HG03139 (cell line): Measurements from ENCODE around the gene MVB12B.

ENCODE experiments used
- ATAC-seq: cut with Tn5 transposase; IDR thresholded peaks from one replicate; pipeline ENCODE4 v1.9.1; 2021; ENCODE audit not compliant: unreplicated experiment

MVB12B gene

DNA sequence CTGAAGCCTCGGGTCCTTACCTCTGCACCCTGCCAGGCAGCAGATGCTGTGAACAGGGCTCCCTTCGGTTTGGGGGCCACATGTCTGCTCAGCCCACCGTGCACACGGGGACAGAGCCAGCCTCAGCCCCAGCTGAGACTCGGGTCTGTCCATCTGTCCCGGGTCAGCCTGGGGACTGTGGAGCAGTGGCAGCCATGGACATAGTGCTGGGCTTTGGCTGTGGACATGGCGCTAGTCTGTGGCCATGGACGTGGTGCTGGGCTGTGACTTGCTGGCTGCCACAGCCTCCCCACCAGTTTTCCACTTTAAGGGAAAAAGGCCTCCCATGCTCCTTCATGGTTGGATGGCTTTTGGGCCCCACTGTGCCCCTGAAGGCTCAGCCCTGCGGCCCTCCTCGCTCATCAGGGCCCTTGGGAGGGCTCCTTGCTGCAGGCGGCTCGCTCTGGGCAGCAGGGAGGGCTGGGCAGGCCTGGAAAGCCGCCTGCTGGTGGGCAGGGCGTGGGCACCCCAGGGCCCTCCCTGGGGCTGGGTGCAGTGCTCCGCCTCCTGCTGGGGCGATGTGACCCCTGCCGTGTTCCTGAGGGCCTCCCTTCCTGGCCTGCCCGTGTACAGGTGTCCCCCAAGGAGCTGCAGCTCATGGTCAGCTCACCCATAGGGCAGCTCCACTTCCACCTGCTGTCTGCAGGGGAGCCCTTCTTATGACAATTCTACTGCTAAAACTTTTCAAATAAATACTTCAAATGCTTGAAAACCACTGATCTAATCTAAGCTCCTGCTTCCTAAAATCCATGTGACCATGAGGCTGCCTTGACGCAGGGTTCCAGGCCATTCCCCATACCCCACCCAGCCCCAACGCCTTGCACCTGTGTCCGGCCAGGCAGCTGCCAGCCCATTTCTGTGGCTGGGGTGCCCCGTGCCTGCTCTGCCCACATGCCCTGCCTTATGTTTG lies 175.0 kb downstream of the MVB12B start:
- ATAC-seq, result no peak

DNA sequence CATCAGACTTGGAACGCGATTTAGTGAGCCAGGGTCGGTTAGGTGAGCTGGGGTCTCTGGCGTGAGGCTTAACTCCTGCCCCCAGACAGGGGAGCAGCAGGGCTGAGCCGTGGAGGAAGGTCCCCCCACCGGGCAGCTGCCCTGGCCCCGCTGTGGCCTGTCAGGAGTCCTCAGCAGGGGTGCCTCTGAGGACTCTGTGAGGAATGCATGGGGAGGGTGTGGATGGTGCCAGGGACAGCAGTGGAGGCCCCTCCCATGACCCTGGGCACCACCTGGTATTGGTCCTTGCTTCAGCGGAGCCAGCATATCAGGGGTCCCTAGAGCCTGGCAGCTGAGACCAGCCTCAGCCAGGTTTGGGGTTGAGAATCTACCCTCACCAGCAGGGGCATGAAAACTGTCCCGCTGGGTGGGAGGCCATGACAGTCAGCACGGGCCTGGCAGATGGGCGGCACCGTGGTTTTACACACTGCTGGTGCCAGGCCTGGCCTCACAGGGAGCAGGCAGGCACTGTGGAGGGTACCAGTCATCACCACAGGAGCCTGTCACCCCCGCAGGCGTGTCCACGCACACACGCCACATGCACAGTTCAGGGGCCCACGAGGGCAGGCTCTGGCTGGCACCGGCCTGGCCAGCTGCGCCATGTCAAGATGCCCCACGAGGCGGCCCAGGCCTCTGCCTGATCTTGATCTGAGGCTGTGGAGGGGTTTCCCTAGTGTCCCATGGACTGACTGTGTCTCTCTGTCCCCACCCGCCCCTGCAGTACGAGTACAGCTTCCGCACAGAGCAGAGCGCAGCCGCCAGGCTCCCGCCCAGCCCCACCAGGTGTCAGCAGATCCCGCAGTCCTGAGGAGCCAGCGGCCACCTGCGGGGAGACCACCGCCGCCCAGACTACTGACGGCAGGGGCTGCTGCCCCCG lies 176.0 kb downstream of the MVB12B start:
- no peak for ATAC-seq

DNA sequence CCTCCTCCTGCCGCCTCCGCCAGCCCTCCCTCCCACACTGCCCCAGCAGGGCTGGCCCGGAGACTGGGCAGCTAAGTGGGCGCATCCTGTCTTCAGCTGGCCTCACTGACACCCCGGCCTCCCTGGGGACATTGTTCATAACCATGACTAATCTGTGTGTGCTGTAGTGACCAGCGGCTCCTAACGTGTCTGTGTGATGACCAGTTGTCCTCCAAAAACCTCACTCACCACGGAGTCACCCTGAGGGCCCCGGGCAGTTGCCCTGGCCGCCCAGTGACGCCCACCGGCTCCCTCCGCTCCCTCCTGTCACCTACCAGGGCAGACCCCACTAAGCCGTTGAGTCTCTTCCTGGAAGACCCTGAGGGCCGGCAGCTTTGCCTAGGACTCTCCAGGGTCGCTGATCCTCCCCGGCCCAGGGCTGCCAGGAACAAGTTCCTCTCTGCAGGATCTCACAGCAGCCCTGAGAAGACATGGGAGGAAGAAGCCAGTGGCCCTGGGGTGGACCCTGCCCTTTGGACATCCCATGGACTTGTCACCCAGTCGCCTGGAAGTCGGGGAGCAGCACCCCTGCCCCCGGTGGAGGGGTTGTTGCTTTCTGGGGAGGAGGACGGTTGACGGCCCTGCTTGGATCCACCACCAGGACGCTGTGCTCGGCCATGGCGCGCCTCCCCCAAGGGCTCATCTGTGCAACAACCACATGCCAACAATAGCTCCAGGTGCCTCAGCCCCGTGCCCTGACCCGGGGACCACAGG lies 176.9 kb downstream of the MVB12B start:
- ATAC-seq, result no peak

DNA sequence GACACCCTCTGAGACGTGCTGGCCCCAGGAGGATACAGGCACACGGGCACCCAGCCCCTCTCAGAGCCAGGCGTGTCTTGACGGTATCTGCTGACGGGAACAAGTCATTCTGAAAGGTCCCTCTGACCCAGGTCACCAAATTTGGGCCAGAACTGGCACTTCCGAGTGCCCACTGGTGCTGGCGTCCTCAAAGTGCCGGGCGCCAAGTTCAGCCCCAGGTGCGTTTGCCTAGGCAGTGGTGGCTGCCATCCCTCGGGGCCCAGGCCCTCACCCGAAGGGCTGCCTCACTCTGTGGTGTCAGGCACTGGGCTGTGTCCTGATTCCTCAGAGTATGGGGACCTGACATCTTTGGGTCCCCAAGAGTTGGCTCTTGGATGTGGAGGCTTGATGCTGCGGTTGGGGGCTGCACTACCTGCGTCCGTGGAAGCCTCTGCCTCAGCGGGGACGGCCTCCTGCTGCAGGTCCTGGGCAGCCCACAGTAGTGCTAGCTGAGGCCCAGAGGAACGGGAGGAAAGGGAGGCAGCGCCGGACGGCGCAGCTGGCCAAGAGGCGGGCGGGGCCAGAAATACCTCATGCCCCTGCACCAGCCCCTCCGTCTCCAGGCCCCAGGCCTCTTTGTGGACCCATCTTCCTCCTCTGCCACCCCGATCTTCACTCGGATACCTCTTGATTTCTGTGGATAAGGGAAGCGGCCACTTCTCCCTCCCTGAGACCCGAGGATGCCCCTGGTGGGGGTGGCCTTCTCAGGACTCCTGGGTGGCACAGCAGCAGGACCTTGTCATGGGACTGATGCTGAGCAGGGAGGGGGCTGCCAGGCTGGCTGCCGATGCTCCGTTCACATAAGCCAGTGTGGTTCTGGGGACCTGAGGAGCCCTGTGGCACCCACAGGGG lies 177.7 kb downstream of the MVB12B start:
- no peak for ATAC-seq

DNA sequence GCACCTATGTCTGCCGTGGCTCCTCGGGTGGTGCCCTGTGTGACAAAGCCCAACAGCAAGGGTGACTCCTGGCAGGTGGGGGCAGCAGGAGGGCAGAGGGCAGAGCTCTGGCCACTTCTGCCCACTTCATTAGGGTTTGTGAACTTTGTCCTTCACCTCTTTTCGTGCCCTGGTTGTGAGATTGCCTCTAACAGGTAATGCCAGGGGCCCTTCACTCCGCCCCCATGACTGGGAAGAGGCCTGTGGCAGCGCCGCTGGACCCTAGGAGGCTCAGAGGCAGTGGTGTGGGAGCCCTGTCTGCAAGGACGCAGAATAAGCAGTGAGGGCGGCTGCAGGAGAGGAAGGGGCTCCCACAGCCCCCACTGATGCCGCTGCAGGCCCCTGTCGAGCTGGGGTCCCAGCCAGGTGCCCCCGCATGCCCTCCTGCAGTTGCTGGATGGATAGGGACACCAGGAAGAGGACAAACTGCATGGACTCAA lies 178.4 kb downstream of the MVB12B start:
- ATAC-seq, result no peak

DNA sequence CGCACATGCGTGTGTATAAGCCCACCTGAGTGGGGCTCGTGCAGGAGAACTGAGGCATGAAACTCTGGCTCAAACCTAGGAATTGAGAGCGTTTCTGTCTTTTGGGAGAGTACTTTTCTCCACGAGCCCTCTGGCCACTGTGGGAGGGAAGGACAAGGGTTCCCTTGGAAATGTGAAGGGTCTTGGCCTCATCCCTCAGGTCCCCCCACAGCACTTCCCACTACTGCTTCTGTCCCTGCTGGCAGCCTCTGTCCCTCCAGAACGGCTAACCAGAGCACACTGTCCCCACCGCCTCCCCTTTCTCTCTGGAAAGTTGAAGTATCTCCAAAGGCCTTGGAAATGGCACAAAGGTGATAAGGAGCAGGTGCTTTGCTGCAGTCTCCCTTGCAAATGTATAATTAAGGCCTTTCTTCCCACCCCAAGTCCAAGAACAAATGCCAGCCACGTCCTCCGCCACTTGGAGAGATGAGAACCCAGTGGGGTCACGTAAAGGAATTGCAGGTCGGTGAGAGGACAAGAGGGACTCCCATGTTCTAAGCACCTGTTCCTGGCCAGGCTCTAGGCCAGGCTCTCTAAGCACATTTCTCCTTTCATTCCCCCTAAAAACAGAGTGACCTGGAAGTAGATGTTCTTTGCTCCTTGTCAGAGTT lies 179.2 kb downstream of the MVB12B start:
- ATAC-seq, result no peak

DNA sequence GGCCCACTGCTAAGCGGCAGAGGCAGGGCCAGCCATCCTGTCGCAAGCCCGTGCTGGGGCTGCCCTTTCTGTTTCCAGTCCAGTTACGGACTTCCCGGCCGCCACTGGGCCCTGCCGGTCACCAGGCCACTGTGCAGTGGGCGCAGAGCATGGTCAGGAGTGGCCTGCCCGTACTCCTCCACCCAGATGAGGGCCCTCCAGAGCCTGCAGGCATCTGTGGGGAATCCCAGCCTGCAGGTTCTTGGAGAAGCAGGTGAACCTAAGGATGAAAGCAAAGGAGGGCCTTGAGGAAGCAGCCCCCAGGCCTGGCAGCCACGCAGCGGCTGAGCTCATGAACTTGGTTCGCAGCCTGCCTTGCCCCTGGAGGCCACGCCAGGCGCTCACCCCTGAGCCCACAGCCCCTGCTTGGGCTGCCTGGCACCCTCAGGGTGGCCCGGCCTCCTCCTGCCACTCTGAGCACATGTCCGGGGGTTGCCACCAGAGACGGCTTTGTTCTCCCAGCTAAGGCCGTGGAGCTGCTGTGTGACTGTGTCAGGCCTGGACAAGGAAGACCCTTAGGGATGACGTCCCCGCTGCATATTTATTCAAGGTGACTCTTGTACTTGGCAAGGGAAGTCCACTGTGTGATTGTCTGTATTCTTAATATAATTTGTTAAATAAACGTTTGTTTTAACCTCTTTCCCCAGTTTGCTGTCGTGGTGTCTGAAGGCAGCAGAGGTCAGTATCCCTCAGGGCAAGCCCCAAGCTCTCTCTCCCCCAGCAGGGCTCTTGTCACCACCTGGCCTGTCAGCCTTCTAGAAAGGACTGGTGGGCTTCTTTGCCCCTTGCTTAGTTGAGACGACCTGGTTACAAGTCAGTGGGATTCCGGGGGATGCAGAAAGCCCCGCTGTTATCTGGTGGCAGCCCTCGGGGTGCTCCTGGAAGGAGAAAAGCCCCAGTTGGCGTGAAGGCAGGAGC lies 180.0 kb downstream of the MVB12B start:
- no peak for ATAC-seq

DNA sequence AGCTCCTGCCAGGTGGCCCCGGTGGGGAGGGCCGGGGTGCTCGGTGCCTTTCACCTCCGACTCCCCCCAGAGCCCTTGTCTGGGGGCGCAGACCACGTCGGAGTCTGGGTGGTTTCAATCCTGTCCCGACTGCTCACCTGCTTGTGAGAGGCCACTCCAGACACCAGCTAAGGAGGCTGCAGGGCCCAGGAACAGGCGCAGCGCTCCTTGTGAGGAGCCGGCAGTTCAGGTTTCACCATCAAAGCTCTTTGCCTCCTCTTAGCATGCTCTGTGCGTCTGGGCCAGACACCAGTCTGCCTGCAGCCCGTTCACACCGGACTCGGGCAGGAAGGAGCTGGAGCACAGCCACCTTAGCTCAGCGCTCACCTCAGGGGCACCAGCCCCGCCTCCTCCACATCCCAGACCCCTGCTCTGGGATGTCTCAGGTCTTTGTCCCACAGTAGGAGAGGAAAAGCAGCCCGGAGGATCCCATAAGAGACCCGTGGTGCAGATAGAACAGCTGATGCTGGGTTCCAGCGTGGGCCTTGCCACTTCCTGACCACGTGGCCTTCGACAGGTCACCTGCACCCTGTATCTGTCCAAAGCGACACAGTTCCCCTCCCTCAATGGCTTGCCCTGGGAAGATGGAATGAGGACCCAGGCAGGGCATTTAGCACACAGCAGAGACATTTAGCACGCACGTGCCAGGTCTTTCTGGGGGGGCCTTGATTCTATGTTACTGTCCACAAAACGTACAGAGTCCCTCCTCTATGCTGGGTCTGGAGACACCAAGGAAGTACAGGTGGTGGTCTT lies 180.9 kb downstream of the MVB12B start:
- no peak for ATAC-seq

DNA sequence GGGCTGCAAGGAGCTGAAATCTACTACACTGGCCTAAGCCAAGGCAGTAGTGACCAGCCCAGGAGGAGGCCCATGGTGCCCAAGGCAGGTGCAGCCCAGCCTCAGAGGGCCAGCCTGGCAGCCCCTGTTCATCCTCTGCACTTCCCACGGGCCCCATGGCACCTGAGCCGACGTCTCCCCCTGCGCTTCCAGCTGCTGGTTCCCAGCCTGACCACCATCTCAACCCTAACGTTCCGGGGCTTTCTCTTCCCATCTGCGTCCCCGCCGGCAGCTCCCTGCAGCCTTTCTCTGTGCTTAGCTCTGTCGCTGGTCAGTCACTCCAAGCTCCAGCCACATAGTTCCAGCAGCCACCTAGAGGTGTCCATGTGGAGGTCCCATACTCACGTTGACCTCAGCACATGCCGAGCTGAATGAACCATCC lies 181.6 kb downstream of the MVB12B start:
- no peak for ATAC-seq

DNA sequence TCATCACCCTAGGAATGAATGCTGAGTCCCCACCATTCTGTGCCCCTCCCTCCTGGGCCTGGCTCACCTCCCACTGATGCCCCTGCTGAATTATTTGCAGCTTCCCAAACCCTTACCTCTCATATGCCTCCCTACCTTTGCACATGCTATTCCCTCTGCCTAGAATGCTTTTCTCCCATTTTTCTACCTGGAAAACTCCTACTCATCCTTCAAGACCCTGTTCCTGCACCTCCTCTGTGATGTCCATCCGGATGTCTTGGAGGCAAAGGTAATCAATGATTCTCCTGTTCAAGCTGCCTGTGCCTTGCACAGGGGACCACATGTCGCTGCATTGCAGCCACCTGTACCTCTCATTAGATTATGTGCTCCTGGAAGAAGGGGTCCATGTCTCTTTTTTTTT lies 182.3 kb downstream of the MVB12B start:
- no peak for ATAC-seq

DNA sequence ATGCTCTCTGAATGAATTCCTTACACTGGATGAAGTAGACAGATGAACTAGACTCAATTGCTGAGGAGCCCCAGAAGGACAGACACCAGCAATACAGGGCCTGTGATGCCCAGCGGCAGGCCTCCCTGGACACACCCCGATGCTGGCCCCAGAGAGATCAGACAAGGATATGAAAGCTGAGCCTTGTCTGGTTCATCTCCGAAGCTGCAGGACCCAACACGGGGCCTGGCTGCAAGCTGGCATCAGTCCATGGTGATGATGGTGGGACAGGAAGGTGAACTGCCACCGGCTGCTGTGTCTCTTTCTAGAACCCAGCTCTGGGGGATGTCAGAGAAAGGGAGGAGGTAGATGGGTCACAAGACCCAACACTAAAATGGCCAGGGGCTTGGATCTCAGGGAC lies 183.1 kb downstream of the MVB12B start:
- ATAC-seq, result no peak

DNA sequence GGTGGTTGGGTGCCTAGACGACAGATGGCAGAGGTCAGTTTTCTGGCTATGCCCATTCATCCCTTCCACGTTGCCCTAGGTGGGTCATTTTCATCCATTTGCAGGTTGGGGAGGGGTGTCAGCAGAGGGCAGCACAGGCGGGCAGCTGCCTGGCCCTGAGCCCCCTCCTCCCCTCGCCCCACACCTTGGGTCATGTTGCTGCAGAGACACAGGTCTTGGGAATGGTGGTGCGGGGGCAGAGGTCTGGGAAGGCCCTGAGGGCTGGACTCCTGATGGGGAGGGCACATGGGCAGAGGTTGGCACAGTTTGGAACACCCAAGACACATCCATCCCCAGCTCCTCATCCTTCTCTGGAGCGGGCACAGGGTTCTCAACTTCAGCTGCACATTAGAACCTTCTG lies 183.9 kb downstream of the MVB12B start:
- ATAC-seq, result no peak

DNA sequence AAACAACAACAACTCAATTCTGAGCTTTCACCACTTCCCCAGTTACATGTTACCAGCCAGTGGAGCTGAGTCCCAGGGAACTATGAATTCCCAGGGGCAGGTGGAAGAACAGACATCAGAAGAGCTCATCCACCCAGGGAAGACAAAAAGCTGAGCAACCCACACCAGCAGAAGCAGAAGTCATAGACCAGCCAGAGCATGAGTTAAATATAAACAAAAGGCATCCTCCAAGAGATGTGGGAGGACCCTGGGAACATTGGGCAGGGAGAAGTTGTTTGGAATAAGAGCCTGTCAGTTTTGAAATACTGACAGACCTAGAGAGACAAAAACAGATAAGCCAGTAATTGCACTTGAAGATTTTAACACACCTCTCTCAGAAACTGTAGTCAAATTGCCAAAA lies 184.8 kb downstream of the MVB12B start:
- no peak for ATAC-seq

DNA sequence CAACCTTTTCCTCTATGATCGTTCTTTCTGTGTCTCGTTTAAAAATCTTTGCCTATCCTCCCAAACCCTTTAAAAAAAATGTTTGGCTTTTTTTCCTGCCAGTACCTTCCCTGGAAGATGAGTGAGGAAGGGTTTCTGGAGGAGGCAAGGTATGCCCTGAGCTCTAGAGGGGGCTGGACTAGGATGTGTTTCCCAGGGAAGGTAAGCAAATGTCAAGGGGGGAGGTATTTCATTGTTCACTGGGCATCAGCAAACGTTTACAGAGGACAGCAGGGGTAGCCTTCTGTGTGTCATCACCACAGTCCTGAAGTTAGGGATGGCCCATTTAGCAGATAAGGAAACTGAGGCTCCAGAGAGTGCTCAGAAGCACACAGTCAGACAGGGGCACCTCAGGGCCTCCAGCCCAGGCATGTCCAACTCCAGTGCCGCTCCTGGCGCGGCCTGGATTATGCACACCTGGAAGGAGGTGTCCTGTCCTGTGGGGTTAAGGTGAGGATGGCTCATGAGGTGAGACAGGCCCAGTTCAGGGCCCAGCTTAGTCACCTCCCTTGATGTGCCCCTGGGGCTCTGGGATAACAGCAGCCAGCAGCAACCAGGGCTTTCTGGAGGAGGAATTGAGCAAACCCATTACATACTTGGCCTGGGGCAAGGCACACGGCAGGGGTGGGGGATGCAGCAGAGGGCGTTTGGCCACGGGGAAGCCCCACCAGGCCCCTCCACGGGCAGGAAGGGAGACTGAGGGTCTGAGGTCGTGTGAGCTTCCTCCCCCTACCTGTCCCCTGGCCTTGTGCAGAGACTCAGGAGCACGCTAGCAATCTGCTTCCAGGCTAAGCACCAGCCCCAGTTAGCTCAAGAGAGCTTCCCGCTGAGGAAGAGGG lies 186.8 kb downstream of the MVB12B start:
- ATAC-seq, result no peak

DNA sequence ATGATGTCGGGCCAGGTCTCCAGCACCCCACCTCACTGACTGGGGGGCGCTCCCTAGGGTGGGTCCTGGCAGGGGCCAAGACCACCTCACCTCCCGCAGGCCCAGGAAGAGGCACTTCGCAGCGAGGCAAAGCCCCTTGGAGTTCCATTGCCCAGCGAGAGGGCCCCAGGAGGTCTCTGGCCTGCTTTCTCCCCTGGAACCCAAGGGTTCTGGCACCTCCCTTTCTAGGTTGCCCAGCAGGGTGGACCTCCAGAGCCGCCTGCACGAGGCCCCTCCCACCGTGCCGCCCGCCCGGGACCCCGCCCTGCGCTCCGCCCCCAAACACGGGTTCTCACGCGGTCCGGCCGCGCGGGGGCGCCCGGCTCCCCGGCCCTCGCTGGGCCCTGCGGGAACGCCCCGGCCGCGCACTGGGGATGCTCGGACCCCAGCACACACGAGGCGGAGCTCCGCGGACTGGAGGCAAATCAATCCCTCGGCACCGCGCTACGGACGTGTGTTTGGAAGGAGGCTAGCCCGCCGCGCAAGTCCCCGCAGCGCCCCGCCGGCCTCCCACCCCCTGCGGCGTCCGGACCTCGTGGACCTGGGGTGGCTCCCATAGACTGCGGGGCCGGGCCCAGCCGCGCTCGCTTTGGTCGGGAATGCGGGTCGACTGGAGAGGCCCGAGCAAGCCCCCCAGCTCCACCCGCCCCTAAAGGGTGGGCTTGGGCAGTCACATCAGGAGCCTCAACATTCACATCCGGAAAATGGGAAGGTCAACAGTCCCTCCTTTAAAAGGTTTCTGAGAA lies 187.6 kb downstream of the MVB12B start:
- no peak for ATAC-seq
